Stimulated activated CD8-positive, alpha-beta memory T cell treated with anti-CD3 and anti-CD28 coated beads, Interleukin-4, amount 100 ng/mL, for 4 hours (primary cell): ENCODE data around the gene BTN2A1.
A peak's percentile ranks its signal among the peaks of the same experiment; 100 is the strongest.

Source experiments
- DNase-seq, 2 donors: peaks; one replicate each; pipeline ENCODE4 v3.0.0-alpha.2; 2020; ENCODE audit warnings: low read depth in 2 of 2, low spot score in 1 of 2

BTN2A1 gene

DNA sequence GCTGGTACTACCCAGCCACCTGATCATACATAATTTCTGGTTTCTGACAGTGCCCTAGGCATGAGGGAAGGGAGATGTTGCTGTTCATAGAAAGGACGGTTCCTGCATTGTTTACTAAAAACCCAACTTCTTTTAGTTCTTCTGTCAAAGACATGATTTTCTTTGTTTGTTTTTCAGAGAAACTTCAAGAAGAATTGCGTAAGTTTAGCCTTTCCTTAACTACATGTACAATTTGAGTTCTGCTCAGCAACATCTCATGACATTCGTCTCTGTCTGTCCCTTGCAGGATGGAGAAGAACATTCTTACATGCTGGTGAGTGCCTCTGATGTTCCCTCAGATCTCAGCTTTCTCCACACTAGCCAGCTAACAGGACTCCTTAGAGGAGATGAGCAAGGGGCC, 8.0 kb downstream of the BTN2A1 start:
- no peak for DNase-seq

DNA sequence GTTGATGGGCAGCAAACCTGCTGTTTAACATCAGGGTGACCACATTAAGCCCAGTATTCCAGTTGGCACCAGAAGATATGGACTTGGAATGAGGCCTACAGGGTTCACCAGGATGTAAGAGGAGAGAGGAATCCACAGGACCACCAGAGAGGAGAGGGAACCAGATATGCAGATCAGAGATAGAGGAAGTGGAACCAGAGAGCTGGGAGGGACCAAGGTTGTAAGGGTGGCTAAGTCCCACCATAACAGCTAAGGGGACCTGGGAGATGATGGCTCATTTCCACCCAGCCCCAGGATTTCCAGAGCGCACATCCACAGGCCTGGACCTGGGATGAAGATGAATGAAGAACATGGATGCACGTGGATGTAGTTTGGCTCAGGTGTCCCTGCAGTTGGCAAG, 11.1 kb downstream of the BTN2A1 start:
- no peak for DNase-seq

DNA sequence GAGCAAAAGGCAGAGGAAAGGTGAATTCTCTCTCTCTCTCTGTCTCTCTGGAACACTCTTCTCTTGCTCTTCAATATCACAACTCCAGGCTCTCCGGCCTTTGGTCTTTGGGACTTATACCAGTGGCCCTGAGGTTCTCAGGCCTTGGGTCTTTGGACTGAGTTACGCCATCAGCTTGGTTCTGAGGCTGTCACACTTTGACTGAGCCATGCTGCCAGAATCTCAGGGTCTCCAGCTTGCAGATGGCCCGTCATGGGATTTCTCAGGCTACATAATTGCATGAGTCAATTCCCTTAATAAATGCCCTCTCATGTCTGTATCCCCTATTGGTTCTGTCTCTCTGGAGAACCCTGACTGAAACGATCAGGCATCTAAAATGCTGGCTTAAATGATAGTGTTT, 12.9 kb downstream of the BTN2A1 start:
- DNase-seq = no peak

DNA sequence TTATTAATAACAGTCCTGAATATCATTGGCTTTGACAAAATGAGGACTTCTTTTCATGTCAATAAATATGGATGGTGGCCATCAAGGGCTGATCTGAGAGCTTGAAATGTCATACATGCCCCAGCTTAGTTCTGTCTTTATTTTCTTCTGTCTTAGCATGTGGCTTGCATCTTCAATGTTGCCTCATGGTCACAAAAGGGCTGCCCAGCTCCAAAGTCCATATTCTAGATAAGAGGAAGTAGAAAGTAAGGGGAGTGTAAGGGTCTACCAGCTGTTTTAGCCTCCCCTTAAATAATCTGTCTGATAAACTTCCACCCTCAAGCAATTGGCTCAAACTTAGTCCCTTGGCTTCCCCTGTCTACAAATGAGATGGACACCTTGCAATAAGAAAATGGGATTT, 14.2 kb downstream of the BTN2A1 start:
- no peak for DNase-seq

DNA sequence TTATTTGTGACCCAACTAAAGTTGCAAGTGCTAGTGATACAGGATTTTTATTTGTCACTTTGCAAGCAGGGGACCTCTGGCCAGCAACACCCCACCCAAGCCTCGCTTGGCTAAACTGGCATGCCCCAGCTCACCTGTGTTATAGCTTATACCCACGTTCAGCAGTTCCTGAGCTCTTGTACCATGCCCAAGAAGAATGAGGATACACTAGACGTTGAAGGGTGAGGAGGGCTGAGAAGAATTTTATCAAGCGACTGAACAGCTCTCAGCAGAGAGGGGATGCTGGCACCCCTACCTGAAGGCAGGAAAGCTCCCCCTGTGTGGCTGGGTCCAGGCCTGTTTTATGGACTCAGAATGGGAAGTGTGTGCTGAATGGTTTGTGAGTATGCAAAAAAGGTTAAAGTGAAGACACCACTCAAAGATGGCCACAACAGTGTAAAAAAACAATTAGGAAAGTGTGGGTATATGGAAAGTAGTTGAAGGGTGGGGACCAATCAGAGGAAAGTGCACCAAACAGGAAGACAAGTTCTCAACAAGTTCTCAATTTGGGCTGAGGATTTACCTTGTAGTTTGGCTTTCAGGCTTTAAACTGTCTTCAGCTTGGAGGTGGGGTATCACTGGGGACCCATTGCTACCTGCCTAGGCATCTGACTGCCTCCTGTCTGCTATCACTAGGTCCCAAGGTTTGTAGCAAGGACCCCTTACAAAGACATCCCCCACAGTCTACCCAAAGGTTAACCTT, 15.0 kb downstream of the BTN2A1 start:
- DNase-seq = no peak

DNA sequence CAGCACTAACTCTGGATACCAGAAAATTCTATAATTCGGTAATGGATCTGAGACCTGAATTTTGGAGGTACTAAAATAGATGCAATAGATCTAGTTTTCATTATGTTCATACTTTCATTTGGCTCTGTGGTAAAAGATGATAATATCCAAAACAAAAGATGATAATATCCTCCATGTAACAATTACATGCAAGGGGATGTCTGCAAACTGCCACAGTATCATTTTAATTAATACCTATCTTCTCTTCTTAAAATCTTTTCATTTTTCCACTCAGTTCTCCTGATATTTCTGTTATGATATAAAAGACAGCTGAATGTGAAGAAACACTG, 15.6 kb downstream of the BTN2A1 start:
- DNase-seq = no peak

DNA sequence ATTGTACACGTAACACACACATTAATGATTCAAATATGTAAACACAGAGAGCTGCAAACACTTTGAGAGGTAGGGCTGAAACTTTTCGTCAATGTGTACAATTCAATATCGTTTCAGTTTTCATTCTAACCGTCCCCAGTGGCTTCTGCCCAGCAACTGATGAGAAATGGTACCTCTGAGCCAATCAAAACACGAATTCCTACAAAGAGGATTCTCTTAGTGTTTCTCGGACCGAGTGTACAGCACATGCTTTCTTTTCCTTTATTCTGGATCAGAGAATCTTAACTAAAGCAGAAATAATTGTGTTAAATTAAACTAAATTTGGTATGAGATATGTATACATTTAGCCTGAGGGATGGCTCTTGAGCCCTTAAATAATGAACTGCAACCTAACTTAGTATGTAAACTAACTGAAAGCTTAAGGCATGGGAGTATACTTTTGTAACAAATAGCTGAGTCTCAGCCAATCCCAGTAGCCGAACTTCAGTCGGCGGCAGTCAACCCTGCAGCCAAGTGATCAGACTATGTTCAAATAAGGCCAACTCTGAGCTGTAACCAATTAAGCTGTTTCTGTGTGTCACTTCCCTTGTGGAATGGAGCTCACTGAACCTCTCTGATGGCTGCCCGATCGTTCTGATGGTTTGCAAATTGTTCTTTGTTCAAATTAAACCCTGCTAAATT, 16.1 kb downstream of the BTN2A1 start:
- DNase-seq = peak; percentile 61

- DNase-seq = no peak
These were observed 16.7 kb downstream of the BTN2A1 start for GRCh38 chr6:26474439-26474881.

DNA sequence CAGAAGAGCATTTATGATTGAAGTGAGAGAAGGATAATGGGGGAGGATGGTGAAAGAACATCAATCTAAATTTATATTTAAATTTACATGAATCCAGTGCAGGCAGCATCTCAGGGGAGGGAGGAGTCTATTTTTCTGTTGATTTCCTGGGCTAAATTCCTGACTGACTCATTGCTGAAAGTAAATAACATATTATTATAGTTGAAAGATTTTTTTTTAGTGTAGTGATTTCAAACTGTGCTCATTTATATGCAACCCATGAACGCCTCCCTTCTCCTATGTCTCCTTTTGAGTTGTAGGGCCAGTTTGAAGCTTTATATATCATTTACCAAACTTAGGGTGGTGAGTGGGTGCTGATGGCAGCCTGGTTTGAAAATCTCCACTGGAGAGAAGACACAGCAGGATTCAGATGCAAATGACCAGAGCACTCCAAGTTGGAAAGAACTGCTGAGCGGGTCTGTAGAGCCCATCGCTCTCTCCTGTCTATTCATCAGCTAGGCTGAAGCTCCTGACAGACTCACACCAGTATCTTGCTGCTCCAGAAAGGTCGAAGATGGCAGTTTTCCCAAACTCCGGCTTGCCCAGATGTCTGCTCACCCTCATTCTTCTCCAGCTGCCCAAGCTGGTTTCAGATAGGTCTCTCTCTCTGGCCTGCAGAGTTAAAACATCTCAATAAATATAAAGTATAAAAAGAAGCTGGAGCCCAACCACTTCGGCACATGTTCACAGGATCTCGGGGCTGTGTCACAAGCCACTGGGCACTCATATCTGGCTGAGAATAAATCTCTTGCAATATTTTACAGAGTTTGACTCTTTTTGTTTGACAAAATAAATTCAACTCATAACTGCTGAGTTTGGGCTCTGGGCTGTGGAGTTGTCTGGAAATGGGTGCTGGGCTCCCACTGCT, 18.3 kb downstream of the BTN2A1 start:
- DNase-seq = no peak

- DNase-seq = no peak
These were observed 19.1 kb downstream of the BTN2A1 start for GRCh38 chr6:26476896-26477295.

DNA sequence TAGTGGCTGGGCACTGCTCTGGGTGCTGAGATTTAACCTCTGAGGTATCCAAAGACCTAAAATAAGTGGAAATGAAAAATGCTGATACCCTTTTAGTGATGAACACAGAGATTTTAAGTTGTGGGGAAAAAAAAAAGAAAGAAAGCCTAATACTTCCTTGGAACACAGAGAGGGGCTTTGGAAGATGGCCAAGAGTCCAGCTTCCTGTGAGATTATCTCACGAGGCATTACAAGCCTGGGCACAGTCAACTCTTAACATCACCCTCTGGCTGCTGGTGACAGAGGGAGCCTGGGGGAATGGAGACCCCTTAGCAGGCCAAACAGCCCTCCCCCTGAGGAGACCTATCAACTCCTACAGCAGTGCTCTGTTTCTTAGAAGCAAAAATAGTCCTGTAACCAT, 19.7 kb downstream of the BTN2A1 start:
- DNase-seq = no peak

DNA sequence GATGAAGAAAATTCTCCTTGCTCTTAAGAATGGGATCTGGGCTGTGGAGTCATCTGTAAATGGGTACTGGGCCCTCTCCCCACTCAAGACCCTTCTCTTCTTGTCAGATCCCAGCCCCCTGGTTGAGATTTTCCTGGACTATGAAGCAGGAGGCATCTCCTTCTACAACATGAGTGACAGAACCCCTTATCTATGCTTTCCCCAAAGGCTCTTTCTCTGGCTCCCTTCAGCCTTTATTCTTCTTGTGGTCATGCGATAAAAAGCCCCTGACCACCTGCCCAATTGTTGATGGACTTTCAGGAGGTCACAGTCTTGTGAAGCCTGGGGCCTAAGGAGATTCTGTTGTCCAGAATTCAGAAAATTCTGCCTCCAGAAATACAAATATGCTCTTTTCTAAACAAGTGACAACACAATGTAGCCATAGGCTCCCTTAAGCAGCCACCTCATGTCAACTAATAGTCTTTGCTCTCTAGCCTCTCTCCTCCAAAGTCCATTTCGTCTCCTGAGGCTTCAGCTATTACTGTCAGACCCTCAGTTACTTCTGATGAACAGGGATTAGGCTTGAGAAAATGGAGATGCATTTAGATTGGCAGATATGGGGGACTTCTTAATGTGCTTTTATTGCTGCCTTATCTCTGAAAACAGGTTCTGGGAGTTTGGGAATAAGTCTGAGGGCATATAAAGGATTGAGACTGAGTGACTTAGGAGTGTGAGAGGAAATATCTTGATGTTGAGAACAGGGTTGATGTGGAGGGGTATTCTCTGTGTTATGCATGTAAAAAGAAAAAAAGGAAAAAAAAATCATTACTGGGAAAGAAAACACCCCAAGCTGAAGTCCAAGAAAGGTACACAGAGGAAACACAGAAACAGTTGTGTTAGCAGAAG, 20.6 kb downstream of the BTN2A1 start:
- no peak for DNase-seq

DNA sequence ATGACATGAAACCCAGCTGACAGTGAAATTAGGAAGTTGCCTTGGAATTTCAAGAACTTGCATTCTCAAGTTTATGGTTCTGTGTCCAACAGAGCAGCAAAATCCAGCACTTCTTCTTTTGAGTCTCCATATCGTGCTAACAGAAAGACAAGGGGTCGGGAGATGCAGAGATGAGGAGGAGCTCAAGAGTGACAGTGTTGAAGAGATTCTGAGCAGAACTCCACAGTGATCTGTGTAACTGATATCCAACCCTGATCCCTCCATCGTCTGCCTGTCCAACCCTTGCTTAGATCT, 21.2 kb downstream of the BTN2A1 start:
- no peak for DNase-seq

- no peak for DNase-seq
These were observed 24.6 kb downstream of the BTN2A1 start for GRCh38 chr6:26482338-26482737.

- no peak for DNase-seq
These were observed 26.0 kb downstream of the BTN2A1 start for GRCh38 chr6:26483727-26484126.

DNA sequence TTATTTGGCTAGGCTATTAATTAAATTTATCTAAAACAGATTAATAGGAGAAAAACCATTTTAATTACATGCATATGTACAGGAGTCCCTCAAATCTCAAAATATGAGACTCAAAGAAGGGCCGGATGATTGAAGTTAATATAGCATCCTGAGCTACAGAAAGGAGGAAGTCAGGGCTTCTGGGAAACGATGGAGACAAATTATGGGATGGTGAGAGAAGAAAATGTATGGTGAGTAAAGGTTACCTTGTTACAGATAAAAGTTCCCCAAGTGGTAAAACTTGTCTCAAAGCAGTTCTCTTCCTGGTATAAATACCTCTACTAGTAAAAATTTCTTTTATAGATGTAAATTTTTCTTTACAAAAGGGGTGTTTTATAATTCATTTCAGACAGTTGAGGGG, 26.4 kb downstream of the BTN2A1 start:
- no peak for DNase-seq

- DNase-seq = no peak
These were observed 27.5 kb downstream of the BTN2A1 start for GRCh38 chr6:26485112-26485780.

GRCh38 chr6:26486358-26486757, 28.6 kb downstream of the BTN2A1 start:
- DNase-seq = no peak

- DNase-seq = no peak
These were observed 29.7 kb downstream of the BTN2A1 start for GRCh38 chr6:26487466-26487865.
